ENCODE measurements around the gene LARGE1.

GRCh38 chr22:33812360-33812977, 107.8 kb downstream of the LARGE1 start:
- TF ChIP-seq SIN3A (IDR thresholded peaks at IDR 0.05; ENCODE audit: borderline replicate concordance, insufficient read depth, low read length) (no peak), REST (IDR thresholded peaks at IDR 0.05; ENCODE audit: insufficient read depth in 1 of 2, low read depth in 2 of 2, low read length in 2 of 2) (no peak), POLR2AphosphoS5 (IDR thresholded peaks at IDR 0.05; ENCODE audit: low read depth, low read length) (no peak)
